NCI-H1930 (cell line): Measurements from ENCODE around the gene S100A11.
A peak's percentile ranks its signal among the peaks of the same experiment; 100 is the strongest.

ENCODE experiments used
- DNase-seq, 2 experiments: peaks; one replicate each; lab custom pipeline; 2025; lab: John Stamatoyannopoulos, UW

Gene S100A11

GRCh38 chr1:152039461-152039860 is 2.7 kb upstream of the S100A11 start:
- DNase-seq, result no peak

GRCh38 chr1:152038871-152039270 is 2.1 kb upstream of the S100A11 start:
- no peak for DNase-seq

DNA sequence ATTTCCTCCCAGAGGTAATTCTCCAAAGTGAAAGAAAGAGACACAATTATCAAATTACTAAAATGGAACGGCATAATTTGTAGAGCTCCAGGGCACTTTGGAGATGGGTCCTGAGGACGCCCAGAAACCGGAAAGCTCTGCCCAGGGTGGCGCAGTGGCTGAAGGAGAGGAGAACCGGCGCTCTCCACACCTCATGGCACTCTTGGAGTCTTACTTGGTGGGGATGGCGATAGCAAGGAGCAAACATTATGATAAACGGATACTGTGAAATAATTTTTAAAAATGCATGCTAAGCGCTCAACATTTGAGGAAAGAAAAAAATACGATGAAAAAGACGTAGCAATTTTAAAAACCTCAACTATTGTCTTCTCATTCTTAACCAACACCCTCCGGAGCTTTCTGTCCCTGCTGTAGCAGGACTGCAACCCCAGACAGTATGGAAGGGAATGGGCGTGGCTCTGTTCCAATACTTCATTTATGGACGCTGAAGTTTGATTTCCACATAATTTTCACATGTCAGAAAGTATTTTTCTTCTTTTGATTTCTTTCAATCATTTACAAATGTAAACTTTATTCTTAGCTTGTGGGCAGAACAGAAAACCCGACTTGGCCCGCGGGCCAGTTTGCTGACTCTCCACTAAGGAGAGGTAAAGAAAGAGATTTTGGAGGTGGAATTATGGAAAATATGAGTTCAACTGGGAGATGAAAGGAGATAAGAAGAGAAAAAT is 1.1 kb downstream of the S100A11 start:
- no peak for DNase-seq

- peak in 1 of 2 experiments; percentile 38 for DNase-seq
Observed at GRCh38 chr1:152034654-152035538, 1.9 kb downstream of the S100A11 start.

GRCh38 chr1:152034324-152034653 is 2.5 kb downstream of the S100A11 start:
- DNase-seq, result no peak

DNA sequence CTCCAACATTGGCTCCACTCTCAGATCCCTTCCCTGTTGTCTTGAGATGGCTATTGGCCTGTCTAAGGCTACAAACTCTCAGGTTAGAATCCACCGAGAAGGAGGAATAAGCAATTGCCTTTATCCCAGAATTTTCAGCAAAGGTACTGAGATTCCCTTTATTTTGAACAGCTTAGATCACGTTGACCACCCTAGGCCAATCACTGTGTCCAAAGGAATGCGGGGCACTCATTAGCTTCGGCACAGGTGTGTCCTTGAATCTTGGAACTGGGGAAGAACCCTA is 6.9 kb downstream of the S100A11 start:
- DNase-seq, result no peak

GRCh38 chr1:152029144-152029928 is 7.5 kb downstream of the S100A11 start:
- DNase-seq, result no peak

- no peak for DNase-seq
Observed at GRCh38 chr1:152026895-152027294, 9.9 kb downstream of the S100A11 start.

GRCh38 chr1:152024223-152024622 is 12.6 kb downstream of the S100A11 start:
- DNase-seq, result no peak

- no peak for DNase-seq
Observed at GRCh38 chr1:152023221-152023620, 13.6 kb downstream of the S100A11 start.

DNA sequence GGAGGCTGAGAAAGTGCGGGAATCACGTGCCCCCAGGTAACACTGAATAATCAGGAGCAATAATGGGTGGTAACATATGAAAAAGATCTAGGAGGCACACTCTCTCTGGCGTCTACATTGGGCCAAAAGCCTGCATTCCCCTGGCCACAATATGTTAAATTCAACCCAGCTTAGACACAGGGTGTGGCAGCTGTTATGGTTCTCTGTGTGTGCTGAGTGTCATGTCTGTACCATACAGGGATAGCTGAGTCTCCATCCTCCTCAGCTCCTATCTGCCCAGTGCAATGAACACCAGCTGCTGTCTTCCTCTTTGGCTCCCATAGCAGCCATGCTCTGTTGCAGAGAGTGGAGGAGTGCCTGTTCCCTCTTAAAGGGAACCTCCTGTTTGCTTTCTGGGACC is 14.3 kb downstream of the S100A11 start:
- no peak for DNase-seq

GRCh38 chr1:152021569-152021968 is 15.2 kb downstream of the S100A11 start:
- DNase-seq, result no peak

DNA sequence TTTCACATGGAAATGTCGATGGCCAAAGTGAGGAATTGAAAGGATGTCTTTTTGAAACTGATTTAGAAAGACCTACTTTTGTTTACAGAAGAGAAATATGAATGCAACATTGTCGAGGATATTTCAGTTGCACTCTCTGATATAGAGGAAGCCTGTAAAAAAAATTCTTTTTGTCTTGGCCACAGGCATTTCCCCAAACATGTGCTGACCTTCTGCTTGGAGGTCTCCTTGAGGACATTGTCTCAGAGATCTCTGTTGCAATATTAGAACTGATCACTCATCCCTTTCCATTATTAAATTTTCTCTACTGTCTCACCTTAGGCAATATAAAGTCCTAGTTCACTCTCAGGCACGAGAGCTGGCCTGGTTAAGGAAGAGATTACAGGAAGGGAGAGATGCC is 16.0 kb downstream of the S100A11 start:
- DNase-seq, result no peak

GRCh38 chr1:152018537-152018936 is 18.3 kb downstream of the S100A11 start:
- peak in 1 of 2 experiments; percentile 5 for DNase-seq

DNA sequence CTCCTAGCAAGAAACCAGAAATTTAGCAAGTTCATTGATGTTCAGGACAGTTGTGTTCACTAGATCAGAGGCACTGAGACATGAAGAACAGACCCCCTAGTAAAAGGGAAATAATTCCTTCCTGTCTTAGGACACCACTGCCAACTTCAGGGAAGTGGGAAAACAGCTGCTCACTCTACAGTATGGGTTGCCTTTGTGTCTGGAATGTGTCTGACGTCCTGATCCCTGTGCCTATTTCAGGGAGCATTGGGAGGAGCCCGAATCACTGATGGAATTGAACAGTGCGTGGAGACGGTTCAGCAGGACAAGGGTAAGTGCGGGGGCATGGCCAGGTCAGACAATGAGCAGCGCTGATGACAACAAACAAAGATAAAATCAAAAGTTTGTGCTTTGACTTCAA is 21.0 kb downstream of the S100A11 start:
- no peak for DNase-seq

DNA sequence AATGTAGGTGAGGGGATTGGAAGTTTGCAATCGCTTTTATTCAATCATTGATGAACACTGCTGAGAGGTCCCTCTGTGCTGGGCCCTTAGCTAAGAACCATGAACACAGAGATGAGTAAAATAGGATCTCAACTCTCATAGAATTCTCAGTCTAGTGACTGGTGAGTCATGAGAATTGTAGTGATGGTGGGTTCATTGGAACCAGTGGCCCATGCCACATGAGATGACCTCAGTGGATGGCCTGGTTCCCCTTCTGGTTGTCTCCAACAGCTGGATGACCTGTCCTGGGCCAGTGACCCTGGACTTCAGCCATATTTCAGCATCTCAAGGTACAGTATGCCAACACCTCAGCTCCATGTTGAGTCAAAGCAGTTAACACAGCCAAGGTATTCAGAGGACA is 21.9 kb downstream of the S100A11 start:
- DNase-seq, result no peak

GRCh38 chr1:152013664-152014237 is 23.1 kb downstream of the S100A11 start:
- peak in 1 of 2 experiments; percentile 30 for DNase-seq

DNA sequence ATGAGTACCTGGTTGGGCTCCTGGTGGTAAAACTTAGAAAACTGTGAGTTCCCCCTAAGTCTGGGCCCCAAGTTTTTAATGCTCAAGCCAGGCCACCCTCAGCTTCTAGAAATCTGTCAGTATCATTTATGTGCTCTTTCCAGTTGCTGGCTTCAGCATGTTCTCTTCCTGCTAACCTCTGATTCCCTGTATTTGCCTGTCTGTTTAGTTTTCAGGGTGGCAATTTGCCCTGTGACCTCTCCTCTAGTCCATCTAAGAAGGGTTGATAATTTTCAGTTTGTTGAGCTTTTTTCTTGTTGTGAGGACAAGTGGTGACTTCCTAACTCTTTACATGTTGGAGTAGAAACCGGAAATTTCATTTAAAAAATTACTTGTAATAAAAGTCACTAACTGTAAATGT is 27.1 kb downstream of the S100A11 start:
- DNase-seq, result no peak

- no peak for DNase-seq
Observed at GRCh38 chr1:152007047-152007446, 29.8 kb downstream of the S100A11 start.

GRCh38 chr1:152005360-152005912 is 31.4 kb downstream of the S100A11 start:
- DNase-seq, result no peak

DNA sequence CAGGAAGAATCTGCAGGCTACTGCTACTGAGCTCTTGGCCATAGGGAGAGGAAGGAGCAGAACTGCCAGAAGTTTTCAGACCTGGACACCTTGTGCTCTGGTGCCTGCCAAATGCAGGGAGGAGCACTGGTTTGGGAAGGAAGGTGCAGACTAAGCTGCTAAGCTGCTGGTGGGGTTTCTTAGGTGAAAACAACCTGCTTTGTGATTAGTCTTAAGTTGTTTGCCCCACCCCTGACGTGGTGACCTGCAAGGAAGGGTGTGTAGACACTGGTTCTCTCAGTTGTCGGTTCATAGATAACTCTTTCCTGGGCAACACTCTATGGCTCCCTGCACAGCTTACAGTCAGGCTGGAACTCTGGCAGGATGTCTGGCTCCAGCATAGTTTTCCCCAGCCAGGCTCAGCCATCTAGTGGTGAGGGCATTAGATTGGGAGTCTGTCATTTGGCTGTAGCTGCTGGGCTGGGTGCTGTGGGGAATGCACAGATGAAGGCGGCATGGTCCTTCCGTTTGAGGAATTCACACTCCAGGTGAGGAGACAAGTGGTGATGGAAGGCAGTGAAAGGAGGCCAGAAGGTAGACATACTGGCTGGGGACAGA is 32.9 kb downstream of the S100A11 start:
- no peak for DNase-seq

DNA sequence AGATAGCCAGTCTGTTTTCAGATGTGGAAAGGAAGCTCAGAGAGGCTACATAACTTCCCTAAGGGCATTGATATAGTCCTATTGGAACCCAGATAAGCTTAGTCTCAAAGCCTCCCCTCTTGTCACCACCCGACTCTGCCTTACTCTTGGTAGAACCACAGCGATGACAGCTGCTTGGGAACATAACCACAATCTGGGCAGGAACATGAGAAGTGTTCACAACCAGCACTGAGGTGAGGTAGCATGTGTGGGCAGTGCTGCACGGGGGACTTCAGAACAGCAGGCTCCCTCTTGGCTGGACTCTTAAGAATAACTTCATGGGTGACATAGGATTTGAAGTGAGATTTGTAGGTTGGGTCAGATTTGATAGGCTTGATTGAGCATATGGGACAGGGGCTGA is 33.8 kb downstream of the S100A11 start:
- no peak for DNase-seq
